Endothelial cell of umbilical vein (primary cell): ENCODE data around the gene PPP2R5A. TPM values are rescaled to one million over a fixed set of nuclear protein-coding genes. Genes with fewer than 3 reads are reported as not detected.

Source experiments
- Bru-seq: library from RNA; stranded (reverse); fragments of 400-500 nt; gene quantifications from one replicate; lab custom pipeline; 2021; lab: Mats Ljungman, UMichigan
- BruChase-seq, 2 experiments: library from RNA; stranded (reverse); fragments of 400-500 nt; gene quantifications; one replicate each; lab custom pipeline; 2021; lab: Mats Ljungman, UMichigan
- BruUV-seq: library from RNA; stranded (reverse); fragments of 400-500 nt; replicated peaks from 2 replicates; lab custom pipeline; 2021; lab: Mats Ljungman, UMichigan
- CTCF ChIA-PET: fragments of 300-600, 350-600 bp; sonication (Branson Sonifier 250); formaldehyde crosslinking; loops from one replicate; lab custom pipeline; 2021; ENCODE audit warnings: antibody characterized with exemption, inconsistent platforms; lab: Charles Lee
- POLR2A ChIA-PET: fragments of 300-600, 350-600 bp; sonication (Branson Sonifier 250); formaldehyde crosslinking; loops from one replicate; lab custom pipeline; 2021; ENCODE audit warnings: antibody characterized with exemption, inconsistent platforms; lab: Charles Lee
- DNase-seq: peaks from one replicate; pipeline ENCODE4 v3.0.0-alpha.2; 2011; ENCODE audit warnings: low read depth, low spot score
- FAIRE-seq: peaks from 2 replicates; lab custom pipeline; 2011; peaks lifted over from hg19 to GRCh38; lab: Jason Lieb, UNC
- H2AFZ ChIP-seq: 2 replicates; pipeline ENCODE4 v1.6.0; 2012; ENCODE audit warnings: low read depth, low read length, control low read depth, inconsistent platforms
- H3K27ac ChIP-seq: 2 replicates; pipeline ENCODE4 v1.5.1; 2011; ENCODE audit warnings: low read depth, mild to moderate bottlenecking, control low read depth, low read length, moderate library complexity; ENCODE audit not compliant: insufficient read depth
- H3K27me3 ChIP-seq, 2 experiments: 2 replicates each; pipeline versions ENCODE4 v1.6.0 to v1.6.1; 2011; ENCODE audit warnings: low read length in 2 of 2, mixed read lengths in 1 of 2; ENCODE audit not compliant: control insufficient read depth in 2 of 2, insufficient read depth in 2 of 2
- H3K36me3 ChIP-seq, 2 experiments: 2 replicates in 1 of 2; 3 replicates in 1 of 2; pipeline ENCODE4 v1.5.1; 2011; ENCODE audit warnings: low read length in 2 of 2, mild to moderate bottlenecking in 1 of 2, moderate library complexity in 1 of 2; ENCODE audit not compliant: control insufficient read depth in 2 of 2, insufficient read depth in 2 of 2; ENCODE audit errors: extremely low read depth in 1 of 2
- H3K4me1 ChIP-seq: 3 replicates; pipeline ENCODE4 v1.5.1; 2011; ENCODE audit warnings: mild to moderate bottlenecking, low read length; ENCODE audit not compliant: control insufficient read depth, insufficient read depth; ENCODE audit errors: extremely low read depth
- H3K4me2 ChIP-seq: 2 replicates; pipeline ENCODE4 v1.6.1; 2011; ENCODE audit warnings: low read length, control low read depth, mixed read lengths; ENCODE audit not compliant: insufficient read depth
- H3K4me3 ChIP-seq, 3 experiments: fragments of 200-600 bp in 1 of 3; sonication (generic), shearing (Covaris generic) in 1 of 3; replicated peaks in 1 of 3; 2 replicates each; pipeline ENCODE4 v1.5.1; 2011 to 2016; ENCODE audit warnings: control low read depth in 3 of 3, low read length in 3 of 3, mild to moderate bottlenecking in 2 of 3, inconsistent platforms in 1 of 3, low read depth in 1 of 3, moderate library complexity in 1 of 3; ENCODE audit not compliant: insufficient read depth in 1 of 3
- H3K79me2 ChIP-seq: 2 replicates; pipeline ENCODE4 v1.6.0; 2012; ENCODE audit warnings: low read length, inconsistent platforms; ENCODE audit not compliant: control insufficient read depth, insufficient read depth
- H3K9ac ChIP-seq: replicated peaks from 2 replicates; pipeline ENCODE3; 2011; ENCODE audit warnings: low read length, control low read depth; ENCODE audit not compliant: insufficient read depth; ENCODE audit errors: extremely low read depth
- H3K9me1 ChIP-seq: replicated peaks from 3 replicates; pipeline ENCODE4 v1.6.0; 2011; ENCODE audit warnings: mild to moderate bottlenecking, low read length; ENCODE audit not compliant: control insufficient read depth, insufficient read depth; ENCODE audit errors: extremely low read depth
- H3K9me3 ChIP-seq: replicated peaks from 2 replicates; pipeline ENCODE4 v1.5.1; 2012; ENCODE audit warnings: low read length, inconsistent platforms; ENCODE audit not compliant: control insufficient read depth, insufficient read depth
- H4K20me1 ChIP-seq: replicated peaks from 2 replicates; pipeline ENCODE3; 2011; ENCODE audit warnings: mild to moderate bottlenecking, low read length; ENCODE audit not compliant: control insufficient read depth, insufficient read depth; ENCODE audit errors: extremely low read depth
- CTCF ChIP-seq, 2 donors: IDR thresholded peaks; 1 replicate in 1 of 2; 2 replicates in 1 of 2; pipeline ENCODE4 v1.5.1; 2011; ENCODE audit warnings: low read length in 2 of 2, mild to moderate bottlenecking in 2 of 2, moderate library complexity in 2 of 2, control low read depth in 1 of 2, inconsistent platforms in 1 of 2, low read depth in 1 of 2; ENCODE audit not compliant: insufficient read depth in 1 of 2; ENCODE audit errors: extremely low read depth in 1 of 2
- MAX ChIP-seq: IDR thresholded peaks from 2 replicates; pipeline ENCODE4 v1.6.1; 2011; ENCODE audit not compliant: insufficient read depth, insufficient read length
- POLR2A ChIP-seq: IDR thresholded peaks from 2 replicates; pipeline ENCODE4 v1.6.1; 2012; ENCODE audit warnings: low read depth, mild to moderate bottlenecking, control low read depth, low read length
- POLR2AphosphoS5 ChIP-seq: IDR thresholded peaks from 2 replicates; pipeline ENCODE4 v1.6.1; 2012; ENCODE audit warnings: low read depth, mild to moderate bottlenecking, control low read depth, low read length, moderate library complexity; ENCODE audit not compliant: insufficient read depth
- dilution Hi-C: fragments of 300-500 bp; cut with MboI; formaldehyde crosslinking; loops from one replicate; pipeline ENCODE4 v1.15.0; 2019; ENCODE audit warnings: low sequenced_read_pairs; ENCODE audit not compliant: extremely low pct_ligation_motif_present
- intact Hi-C: fragments of 100-400 bp; cut with micrococcal nuclease; formaldehyde crosslinking; loops from one replicate; pipeline ENCODE4 v1.10.0; 2022
- long read RNA-seq: library from polyadenylated mRNA; stranded (forward); transcript quantifications from one replicate; pipeline ENCODE4 v2.0.0, GENCODE V29; 2021
- polyA minus RNA-seq, 3 experiments: library from RNA; depleted of rRNA, polyadenylated mRNA; stranded (reverse); fragments of >200 nt; gene quantifications; 1 replicate in 1 of 3; 2 replicates in 2 of 3; pipeline ENCODE4 v1.2.3, GENCODE V29; 2011
- polyA plus RNA-seq, 4 experiments: library from polyadenylated mRNA; depleted of rRNA in 3 of 4; stranded (reverse) in 3 of 4; unstranded in 1 of 4; fragments of >200 nt; gene quantifications; 2 replicates each; pipeline versions ENCODE4 v1.2.1 to v1.2.3, GENCODE V29; 2011 to 2012; ENCODE audit warnings: missing spikeins in 1 of 4
- total RNA-seq: library from RNA; stranded (reverse); gene quantifications from 2 replicates; pipeline ENCODE4 v1.2.3, GENCODE V29; 2021

PPP2R5A gene
- total RNA-seq (27.7 and 34.5 TPM in 2 replicates), polyA plus RNA-seq (10.0 and 11.9 TPM in 2 replicates), polyA minus RNA-seq (7.4 and 8.9 TPM in 2 replicates), Bru-seq, nascent RNA (percentile 90 among the genes with signal in this experiment), BruChase-seq, experiment 1, labeled RNA remaining after a 6-hour chase (percentile 79 among the genes with signal in this experiment), BruChase-seq, experiment 2, labeled RNA remaining after a 2-hour chase (percentile 76 among the genes with signal in this experiment)
- polyA plus RNA-seq (2011; cell fraction: cytosol; rRNA removed), result 13.5 and 14.4 TPM in 2 replicates
- 14.6 and 16.5 TPM in 2 replicates for polyA plus RNA-seq (2011; cell fraction: nucleus; rRNA removed)
- 10.4 and 12.0 TPM in 2 replicates for polyA plus RNA-seq (2012)
- polyA minus RNA-seq (2011; cell fraction: cytosol; rRNA and poly(A)+ RNA removed), result 15.0 TPM
- 8.8 and 9.0 TPM in 2 replicates for polyA minus RNA-seq (2011; cell fraction: nucleus; rRNA and poly(A)+ RNA removed)
- long read RNA-seq, transcript PPP2R5A-201 (13 exons, 3,128 nt), result major isoform, 18 of 25 reads
- long read RNA-seq, partial matches to known transcripts, result 1 of 25 reads
- long read RNA-seq, other reads (novel, unspliced or antisense), result 6 of 25 reads

- BruUV-seq, result no TSS peak
- CTCF ChIA-PET, result interaction anchor here (0.9 to 3.4 kb wide), 6 partner anchors 38 to 250 kb away, joined by 3 to 59 read pairs (median 6); partner anchors contain the start of genes DTL and INTS7
Observed at GRCh38 chr1:212284744-212285684, at the start of gene PPP2R5A. Gene PPP2R5A, plus strand, starts transcription at chr1:212285410. Its CDS starts 701 bp downstream, at chr1:212286111.

More at GRCh38 chr1:212284744-212285684, at the start of gene PPP2R5A:
- no peaks in the 10 kb centered on the region for H4K20me1 ChIP-seq
- TF ChIP-seq POLR2A (peak; percentile 53), MAX (no peak), POLR2AphosphoS5 (peak; percentile 79), CTCF (IDR thresholded peaks at IDR 0.05; ENCODE audit: extremely low read depth in 1 of 2, insufficient read depth in 1 of 2, low read depth in 1 of 2, low read length in 2 of 2) (peak in 1 of 2 donors; percentile 15)
- peak within 1 kb of the TSS; percentile 44 for H3K27ac ChIP-seq
- FAIRE-seq, result peak; percentile 93
- no peaks in the 10 kb centered on the region for H3K36me3 ChIP-seq
- H3K4me1 ChIP-seq, result peaks cover 19% of the 10 kb centered on the region
- H3K9ac ChIP-seq, result peak within 1 kb of the TSS; percentile 67
- dilution Hi-C loops, result no loop called here
- DNase-seq, result peak; percentile 100
- peak within 1 kb of the TSS; percentile 63 to 86 (median 85) for H3K4me3 ChIP-seq
- intact Hi-C loops, result loop anchor here (1.0 to 2.0 kb wide), 7 partner anchors 43 to 604 kb away; partner anchors contain the start of genes DTL and INTS7
- POLR2A ChIA-PET, result interaction anchor here (1.0 to 1.2 kb wide), 2 partner anchors 119 to 214 kb away, joined by 3 read pairs; no protein-coding TSS in a partner anchor
- H3K27me3 ChIP-seq, result no peaks in the 10 kb centered on the region
- no peaks in the 10 kb centered on the region for H3K9me3 ChIP-seq
- peaks cover under 1% of the 10 kb centered on the region for H3K9me1 ChIP-seq
- H3K79me2 ChIP-seq, result peaks cover 28% of the 10 kb centered on the region
- H2AFZ ChIP-seq, result peak within 1 kb of the TSS; percentile 85
- H3K4me2 ChIP-seq, result peak within 1 kb of the TSS; percentile 89
